Stomach smooth muscle (tissue), 2 donors: ENCODE data around the gene UNC13A.
A peak's percentile ranks its signal among the peaks of the same experiment; 100 is the strongest.

Source experiments
- H3K27ac ChIP-seq: one replicate; pipeline ENCODE4 v1.7.0; 2013; ENCODE audit warnings: mild to moderate bottlenecking, low read length, inconsistent platforms
- H3K27me3 ChIP-seq, 2 donors: one replicate each; pipeline ENCODE4 v1.7.0; 2013; ENCODE audit warnings: low read length in 2 of 2; ENCODE audit not compliant: insufficient read depth in 2 of 2, control insufficient read depth in 1 of 2
- H3K36me3 ChIP-seq, 2 donors: one replicate each; pipeline ENCODE4 v1.7.0; 2013; ENCODE audit warnings: low read length in 2 of 2; ENCODE audit not compliant: control insufficient read depth in 2 of 2, insufficient read depth in 2 of 2
- H3K4me1 ChIP-seq: one replicate; pipeline ENCODE4 v1.7.0; 2013; ENCODE audit warnings: low read length; ENCODE audit not compliant: control insufficient read depth, insufficient read depth
- H3K4me3 ChIP-seq, 2 donors: one replicate each; pipeline ENCODE4 v1.7.0; 2013; ENCODE audit warnings: low read length in 2 of 2
- H3K9ac ChIP-seq, 2 donors: one replicate each; pipeline ENCODE4 v1.7.0; 2013; ENCODE audit warnings: low read length in 2 of 2, mild to moderate bottlenecking in 1 of 2
- H3K9me3 ChIP-seq, 2 donors: one replicate each; pipeline ENCODE4 v1.7.0; 2013; ENCODE audit warnings: low read length in 2 of 2; ENCODE audit not compliant: control insufficient read depth in 2 of 2
- donor health status: healthy.
- donor health status: Pancreatic carcinoma.

UNC13A gene

DNA sequence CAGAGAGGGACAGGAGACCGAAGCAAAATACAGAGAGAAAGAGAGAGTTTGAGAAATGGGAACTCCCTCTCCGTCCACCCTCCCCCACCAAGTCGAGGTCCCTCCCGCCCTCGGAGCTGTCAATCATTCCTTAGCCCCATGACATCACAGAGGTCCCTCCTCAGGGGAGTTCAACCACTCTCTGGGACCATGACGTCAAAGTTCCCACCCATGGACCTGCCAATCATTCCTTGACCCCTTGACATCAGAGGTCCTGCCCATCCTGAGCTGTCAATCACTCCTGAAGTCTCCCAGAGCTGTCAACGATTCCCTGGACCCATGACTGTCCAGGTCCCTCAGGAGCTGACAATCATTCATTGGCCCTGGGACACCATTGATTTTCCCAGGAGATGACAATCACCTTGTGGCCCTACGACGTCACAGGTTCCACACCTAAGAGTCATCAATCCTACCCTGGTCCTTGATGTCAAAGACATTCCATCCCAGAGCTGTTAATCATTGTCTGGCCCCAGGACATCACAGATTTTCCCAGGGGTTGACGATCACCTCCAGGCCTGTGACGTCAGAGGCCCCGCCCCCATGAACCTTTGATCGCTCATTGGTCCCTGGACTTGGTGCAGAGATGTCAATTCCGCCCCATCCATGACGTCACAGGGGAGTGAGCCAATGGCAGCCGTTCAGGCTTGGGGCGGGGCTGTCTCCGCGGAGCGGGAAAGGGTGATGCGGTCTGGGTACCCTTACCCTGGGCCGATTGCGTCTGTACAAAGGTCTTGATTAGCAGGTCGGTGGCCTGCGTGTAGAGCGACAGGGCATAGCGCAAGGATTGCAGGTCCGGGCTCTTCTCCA is 71.0 kb downstream of the UNC13A start:
- H3K9ac ChIP-seq = no peak overlapping the region
- H3K4me3 ChIP-seq = no peak overlapping the region
- no peaks in the 10 kb centered on the region for H3K36me3 ChIP-seq
- H3K27ac ChIP-seq = no peak overlapping the region
- peaks cover 4 to 14% of the 10 kb centered on the region in 2 donors for H3K9me3 ChIP-seq
- H3K4me1 ChIP-seq = peaks cover 4% of the 10 kb centered on the region
- peaks cover 15 to 24% of the 10 kb centered on the region in 2 donors for H3K27me3 ChIP-seq

DNA sequence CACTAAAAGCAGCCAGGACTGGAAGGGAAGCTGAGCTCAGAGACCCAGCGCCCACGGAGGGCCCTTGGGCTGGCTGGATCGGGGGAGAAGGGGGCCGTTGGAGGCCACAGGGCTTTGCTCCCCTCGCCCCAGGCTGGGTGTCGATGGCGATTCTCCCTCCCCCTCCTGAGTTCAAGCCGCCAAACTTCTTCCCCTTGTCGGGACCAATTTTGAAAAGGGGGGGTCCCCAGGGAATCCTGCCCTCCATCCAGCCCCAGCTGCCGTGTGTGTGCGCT is 71.5 kb downstream of the UNC13A start:
- H3K9ac ChIP-seq = no peak overlapping the region
- H3K9me3 ChIP-seq = peaks cover 3 to 9% of the 10 kb centered on the region in 2 donors
- peaks cover 15 to 24% of the 10 kb centered on the region in 2 donors for H3K27me3 ChIP-seq
- H3K4me1 ChIP-seq = peaks cover 4% of the 10 kb centered on the region
- H3K36me3 ChIP-seq = no peaks in the 10 kb centered on the region
- no peak overlapping the region for H3K27ac ChIP-seq
- H3K4me3 ChIP-seq = no peak overlapping the region

DNA sequence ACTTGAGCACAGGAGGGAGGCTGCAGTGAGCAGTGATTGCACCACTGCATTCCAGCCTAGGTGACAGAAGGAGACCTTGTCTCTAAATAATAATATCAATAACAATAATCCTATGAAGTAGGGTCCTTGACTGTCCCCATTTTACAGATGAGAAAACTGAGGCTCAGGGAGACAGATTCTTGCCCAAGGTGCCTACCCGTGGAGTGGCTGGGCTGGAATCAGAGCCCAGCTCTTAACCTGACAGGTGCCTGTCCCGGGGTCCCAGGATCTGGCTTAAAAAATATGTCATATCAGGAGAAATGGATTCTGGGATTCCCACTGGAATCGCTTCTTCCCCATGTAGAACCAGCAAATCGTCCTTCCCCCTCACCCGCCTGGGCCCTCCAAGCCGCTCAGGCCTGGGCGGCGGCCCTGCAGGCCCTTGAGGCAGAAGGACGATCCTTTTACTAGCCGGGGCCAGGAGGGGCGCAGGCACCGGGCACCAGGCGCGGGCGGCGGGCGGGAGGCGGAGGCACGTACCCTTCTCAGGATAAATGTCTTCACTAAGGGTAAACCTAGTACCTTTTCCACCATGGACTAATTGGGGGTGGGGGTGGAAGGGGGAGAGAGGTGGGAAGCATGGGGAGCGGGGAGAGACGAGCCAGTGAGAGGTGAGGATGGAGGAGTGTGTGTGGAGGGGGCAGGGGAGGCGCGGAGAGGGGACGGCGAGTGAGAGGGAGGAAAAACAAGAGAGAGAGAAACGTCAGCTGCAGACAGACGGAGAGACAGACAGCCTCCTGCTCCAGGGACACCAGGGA is 72.1 kb downstream of the UNC13A start:
- Histone ChIP-seq H3K4me1 (peaks cover 4% of the 10 kb centered on the region), H3K4me3 (no peak overlapping the region), H3K27me3 (peaks cover 15 to 24% of the 10 kb centered on the region in 2 donors), H3K36me3 (no peaks in the 10 kb centered on the region), H3K9ac (no peak overlapping the region), H3K9me3 (peaks cover under 1 to 3% of the 10 kb centered on the region in 2 donors), H3K27ac (no peak overlapping the region)

DNA sequence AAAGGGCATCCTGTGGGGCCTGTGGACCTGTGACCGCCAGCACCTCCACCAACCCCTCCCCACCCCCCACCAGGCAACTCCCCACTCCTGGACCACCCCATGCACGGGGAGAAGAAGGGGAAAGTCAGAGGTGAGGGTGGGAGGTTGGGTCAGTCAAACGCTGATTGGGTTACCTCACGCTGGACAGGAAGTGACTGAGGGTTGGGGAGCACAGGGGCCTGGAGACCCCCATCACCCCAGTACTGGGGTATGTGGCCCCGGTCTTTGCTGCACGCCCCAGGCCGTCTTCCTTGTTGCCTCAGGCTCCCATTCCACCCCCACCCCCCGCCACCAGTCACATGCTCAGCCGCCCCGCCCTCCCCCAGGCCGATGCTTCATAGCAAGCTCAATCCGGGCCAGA is 73.7 kb downstream of the UNC13A start:
- Histone ChIP-seq H3K27ac (no peak overlapping the region), H3K27me3 (peaks cover 19 to 24% of the 10 kb centered on the region in 2 donors), H3K9me3 (no peaks in the 10 kb centered on the region), H3K4me3 (no peak overlapping the region), H3K9ac (no peak overlapping the region), H3K4me1 (peaks cover 4% of the 10 kb centered on the region), H3K36me3 (no peaks in the 10 kb centered on the region)

DNA sequence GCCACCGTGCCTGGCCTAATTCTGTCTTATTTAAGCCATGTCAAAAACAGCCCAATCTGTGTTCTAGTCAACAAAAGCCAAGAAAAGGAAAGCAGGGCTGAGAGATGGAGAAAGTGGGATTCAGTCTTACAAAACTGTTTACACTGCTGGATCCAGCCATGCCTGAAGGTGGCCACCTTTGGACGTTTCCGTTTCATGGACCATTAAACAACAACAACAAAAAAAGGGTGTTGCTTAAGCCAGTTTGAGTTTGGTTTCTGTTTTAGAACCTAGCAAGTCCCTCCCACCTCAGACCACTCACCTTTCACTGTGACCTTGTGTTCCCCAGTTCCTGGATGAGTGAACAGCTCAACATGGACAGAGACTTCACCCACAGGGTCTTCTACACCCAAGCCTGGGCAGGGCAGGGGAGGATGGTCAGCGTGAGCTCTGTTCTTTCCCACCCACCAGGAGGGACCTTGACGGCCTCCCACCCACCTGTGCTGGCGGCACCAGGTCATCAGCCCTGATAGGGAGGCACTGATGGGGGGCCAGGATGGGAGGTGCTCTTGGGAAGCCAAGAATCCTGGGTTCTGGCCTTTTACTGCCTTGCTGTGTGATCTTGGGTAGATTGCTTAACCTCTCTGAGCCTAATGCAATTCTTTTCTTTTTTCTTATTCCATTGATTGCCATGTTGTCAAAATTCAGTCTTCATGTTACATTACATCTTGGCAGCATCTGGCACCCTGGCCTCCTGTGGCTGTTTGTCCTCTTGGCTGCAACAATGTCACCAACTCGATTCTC is 76.5 kb downstream of the UNC13A start:
- Histone ChIP-seq H3K4me3 (no peak overlapping the region), H3K36me3 (no peaks in the 10 kb centered on the region), H3K9me3 (no peaks in the 10 kb centered on the region), H3K4me1 (peaks cover 2% of the 10 kb centered on the region), H3K27ac (no peak overlapping the region), H3K27me3 (peaks cover 8 to 12% of the 10 kb centered on the region in 2 donors), H3K9ac (no peak overlapping the region)

DNA sequence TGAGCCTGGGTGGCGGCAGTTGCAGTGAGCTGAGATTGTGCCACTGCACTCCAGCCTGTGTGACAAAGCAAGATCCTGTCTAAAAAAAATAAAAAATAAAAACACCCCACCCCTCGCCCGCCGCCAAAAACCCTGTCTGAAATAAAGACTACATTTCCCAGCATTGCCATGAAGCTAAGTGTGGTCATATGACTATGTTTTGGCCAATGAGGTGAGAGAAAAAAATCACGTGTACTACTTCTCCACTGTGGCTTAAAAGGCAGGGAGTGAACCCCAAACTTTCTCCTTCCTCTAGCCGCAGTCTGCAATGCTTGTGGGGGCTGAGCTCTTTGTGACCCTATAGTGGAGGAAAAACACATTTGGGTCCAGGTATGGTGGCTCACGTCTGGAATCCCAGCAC is 77.8 kb downstream of the UNC13A start:
- no peaks in the 10 kb centered on the region for H3K9me3 ChIP-seq
- peaks cover 9 to 16% of the 10 kb centered on the region in 2 donors for H3K27me3 ChIP-seq
- H3K36me3 ChIP-seq = no peaks in the 10 kb centered on the region
- no peak overlapping the region for H3K27ac ChIP-seq
- no peak overlapping the region for H3K4me3 ChIP-seq
- peaks cover 10% of the 10 kb centered on the region for H3K4me1 ChIP-seq
- no peak overlapping the region for H3K9ac ChIP-seq

DNA sequence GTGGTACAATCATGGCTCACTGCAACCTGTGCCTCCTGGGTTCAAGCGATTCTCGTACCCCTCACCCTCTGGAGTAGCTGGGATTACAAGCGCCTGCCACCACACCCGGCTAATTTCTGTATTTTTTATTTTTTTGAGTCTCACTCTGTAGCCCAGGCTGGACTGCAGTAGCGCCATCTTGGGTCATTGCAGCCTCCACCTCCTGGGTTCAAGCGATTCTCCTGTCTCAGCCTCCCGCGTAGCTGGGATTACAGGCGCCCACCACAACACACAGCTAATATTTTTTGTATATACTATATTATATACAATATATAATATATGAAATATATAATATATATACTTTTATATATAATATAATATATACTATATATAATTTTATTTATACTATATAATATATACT is 80.2 kb downstream of the UNC13A start:
- Histone ChIP-seq H3K9me3 (no peaks in the 10 kb centered on the region), H3K36me3 (no peaks in the 10 kb centered on the region), H3K9ac (no peak overlapping the region), H3K4me1 (peaks cover 10% of the 10 kb centered on the region), H3K27me3 (peaks cover 15 to 33% of the 10 kb centered on the region in 2 donors), H3K4me3 (no peak overlapping the region), H3K27ac (no peak overlapping the region)

DNA sequence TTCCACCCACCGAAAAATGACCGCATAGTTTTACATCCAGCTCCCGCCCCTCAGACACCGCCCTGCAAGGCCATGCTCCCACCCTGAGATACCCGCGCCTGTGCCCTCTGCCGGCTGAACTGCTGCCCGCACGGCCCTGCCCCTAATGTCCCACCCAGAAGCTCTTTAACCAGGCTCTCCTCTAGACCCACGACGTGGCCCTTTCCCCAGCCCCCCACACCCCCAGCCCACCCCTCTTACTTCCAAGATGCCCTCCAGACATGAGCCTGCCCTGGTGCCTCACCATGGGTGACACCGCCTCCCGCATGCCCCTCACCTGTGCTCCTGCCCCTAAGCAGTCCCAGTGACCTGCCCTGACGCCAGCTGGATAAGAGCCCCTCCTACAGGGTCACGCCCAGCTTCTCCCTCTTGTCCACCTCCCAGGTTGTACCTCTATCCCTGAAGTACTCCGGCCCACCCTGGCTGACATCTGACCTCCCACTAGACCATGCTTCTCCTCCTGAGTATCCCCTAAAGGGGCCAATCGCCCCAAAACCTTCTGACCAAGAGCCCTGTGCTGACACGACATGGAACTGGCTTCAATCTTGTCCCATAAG is 81.5 kb downstream of the UNC13A start:
- Histone ChIP-seq H3K27ac (no peak overlapping the region), H3K9me3 (no peaks in the 10 kb centered on the region), H3K4me1 (peaks cover 10% of the 10 kb centered on the region), H3K4me3 (peak overlapping the region; percentile 46 to 61), H3K9ac (no peak overlapping the region), H3K36me3 (no peaks in the 10 kb centered on the region), H3K27me3 (peaks cover 23 to 42% of the 10 kb centered on the region in 2 donors)

DNA sequence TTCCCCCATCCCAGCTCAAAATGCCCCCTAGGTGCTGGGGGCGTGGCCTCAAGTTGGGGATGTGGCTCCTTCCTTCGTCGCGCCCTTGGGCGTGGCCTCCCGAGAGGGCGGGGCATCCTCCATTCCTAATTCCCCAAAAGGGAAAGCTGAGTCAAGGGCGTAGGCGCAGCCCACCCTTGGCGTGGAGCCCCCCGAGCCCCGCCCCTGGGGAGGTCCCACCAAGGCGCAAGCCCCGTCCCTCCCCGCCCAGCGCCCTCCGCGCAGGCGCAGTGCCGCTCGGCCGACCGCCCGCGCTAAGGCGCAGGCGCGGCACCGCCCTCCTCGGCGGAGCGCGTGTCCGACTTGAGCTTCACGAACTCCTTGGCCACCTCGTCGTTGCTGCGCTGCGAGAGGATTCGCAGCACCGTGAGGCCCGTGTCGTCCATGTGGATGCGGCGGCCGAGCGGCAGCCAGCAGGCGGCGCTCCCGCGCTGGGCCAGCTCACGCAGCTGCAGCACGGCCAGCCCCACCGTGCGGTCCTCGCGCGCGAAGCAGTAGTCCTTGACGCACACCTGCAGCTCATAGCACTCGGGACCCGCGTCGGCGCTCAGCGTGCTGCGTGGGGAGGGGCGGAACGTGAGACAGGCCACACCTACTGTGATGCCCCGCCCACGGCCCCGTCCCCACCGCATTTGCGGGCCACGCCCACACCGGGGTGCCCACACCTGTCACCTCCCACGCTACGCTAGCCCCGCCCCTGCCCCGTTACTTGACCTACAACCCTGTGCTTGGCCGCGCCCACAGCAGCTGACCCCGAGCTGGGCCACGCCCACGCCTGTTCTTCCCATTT is 82.2 kb downstream of the UNC13A start:
- Histone ChIP-seq H3K4me3 (peak overlapping the region; percentile 46 to 61), H3K27ac (no peak overlapping the region), H3K36me3 (no peaks in the 10 kb centered on the region), H3K9ac (no peak overlapping the region), H3K27me3 (peaks cover 23 to 47% of the 10 kb centered on the region in 2 donors), H3K9me3 (no peaks in the 10 kb centered on the region), H3K4me1 (peaks cover 10% of the 10 kb centered on the region)

DNA sequence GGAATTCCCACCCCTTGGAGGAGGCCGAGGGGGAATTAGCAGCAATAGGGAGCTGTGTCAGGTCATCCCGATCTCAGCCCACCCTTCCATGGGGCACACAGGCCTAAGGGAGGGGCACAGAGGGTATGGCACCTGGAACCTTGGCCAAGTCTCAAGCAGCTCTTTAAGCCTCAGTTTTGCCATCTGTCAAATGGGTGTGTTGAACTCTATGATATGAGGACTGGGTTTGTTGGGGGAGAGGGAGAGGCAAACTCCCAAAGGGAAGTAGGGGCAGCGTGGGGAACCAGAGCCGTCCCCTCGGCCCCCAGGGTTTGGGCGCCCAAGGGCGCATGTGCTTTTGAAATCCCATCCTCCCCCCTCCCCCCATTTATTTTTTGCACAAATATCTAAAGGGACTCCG is 83.0 kb downstream of the UNC13A start:
- no peak overlapping the region for H3K4me3 ChIP-seq

More for the DNA sequence above, 83.0 kb downstream of the UNC13A start:
- Histone ChIP-seq H3K27ac (no peak overlapping the region), H3K9ac (no peak overlapping the region), H3K27me3 (peaks cover 25 to 47% of the 10 kb centered on the region in 2 donors), H3K9me3 (no peaks in the 10 kb centered on the region), H3K36me3 (no peaks in the 10 kb centered on the region), H3K4me1 (peaks cover 10% of the 10 kb centered on the region)
